ENCODE measurements around the gene FHL2.

Gene FHL2

DNA sequence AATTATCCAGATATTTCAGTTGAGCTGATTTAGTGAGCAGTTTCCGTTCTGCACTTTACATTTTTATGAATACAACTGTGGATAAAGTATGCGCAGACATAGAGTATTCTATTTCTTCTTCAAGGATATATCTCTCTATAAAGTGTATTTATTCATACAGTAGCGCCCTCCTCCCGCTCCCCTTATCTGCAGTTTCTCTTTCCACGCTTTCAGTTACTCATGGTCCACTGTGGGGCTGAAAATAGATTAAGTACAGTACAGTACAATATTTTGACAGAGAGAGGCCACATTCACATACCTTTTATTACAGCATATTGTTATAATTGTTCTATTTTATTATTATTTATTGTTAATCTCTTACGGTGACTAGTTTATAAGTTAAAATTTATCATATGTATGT lies 19.7 kb upstream of the FHL2 start:
- DNase-seq = no peak

GRCh38 chr2:105417857-105418436 lies 19.1 kb upstream of the FHL2 start:
- no peak for DNase-seq

DNA sequence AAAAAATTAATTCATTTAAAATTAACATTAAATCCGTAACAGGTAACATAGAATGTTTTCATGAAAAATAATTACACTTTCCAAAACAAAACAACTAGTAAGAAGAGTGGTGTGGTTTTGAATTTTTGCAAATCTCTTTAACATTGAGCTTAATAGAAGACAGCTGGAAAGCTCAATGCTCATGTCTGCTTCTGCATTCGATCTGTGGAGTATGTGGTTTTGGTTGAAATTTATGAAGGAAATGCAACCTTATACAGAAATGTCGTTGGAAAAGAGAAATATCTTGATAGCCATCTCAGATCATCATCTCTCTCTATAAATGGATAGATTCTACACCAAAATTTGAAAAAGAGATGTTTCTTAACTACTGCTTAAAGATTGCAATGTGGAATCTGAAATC lies 17.3 kb upstream of the FHL2 start:
- no peak for DNase-seq

DNA sequence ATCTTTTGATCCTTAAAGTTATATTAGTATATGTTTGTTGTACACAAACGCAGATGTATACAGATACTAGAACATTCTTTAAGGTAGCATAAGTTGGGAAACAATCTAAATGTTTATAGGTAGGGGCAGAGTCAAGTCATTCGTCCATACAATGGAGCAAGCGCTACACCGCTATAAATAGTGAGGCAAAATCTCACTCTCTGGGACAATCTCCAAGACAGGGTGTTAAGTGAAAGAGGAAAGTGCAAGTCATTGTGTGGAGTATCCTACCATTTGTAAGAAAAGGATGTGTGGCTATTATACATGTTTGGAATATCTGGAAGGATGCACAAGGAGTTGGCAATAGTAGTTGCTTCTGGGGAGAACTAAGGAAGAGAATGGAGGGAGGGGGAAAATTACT lies 16.2 kb upstream of the FHL2 start:
- DNase-seq = no peak

- DNase-seq = no peak
Measured at GRCh38 chr2:105413206-105413605, 14.4 kb upstream of the FHL2 start.

DNA sequence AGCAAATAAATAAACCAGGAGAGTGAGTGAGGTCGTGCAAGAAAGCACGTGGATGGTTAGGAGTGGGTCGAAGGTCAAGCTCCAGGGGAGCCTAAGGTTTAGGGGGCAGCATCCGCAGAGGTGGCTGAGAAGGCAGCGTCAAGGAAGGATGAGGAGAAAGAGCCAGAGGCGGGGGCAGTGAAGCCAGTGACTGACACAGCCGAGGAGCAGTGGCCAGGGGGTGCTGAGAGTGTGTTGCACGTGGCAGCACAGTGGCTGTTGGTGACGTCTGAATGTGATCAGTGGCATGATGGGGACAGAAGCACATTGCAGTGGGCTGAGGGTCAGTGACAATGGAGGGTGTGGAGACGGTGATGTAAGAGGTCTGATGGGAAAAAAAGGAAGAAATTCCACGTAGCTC lies 13.7 kb upstream of the FHL2 start:
- DNase-seq = no peak

DNA sequence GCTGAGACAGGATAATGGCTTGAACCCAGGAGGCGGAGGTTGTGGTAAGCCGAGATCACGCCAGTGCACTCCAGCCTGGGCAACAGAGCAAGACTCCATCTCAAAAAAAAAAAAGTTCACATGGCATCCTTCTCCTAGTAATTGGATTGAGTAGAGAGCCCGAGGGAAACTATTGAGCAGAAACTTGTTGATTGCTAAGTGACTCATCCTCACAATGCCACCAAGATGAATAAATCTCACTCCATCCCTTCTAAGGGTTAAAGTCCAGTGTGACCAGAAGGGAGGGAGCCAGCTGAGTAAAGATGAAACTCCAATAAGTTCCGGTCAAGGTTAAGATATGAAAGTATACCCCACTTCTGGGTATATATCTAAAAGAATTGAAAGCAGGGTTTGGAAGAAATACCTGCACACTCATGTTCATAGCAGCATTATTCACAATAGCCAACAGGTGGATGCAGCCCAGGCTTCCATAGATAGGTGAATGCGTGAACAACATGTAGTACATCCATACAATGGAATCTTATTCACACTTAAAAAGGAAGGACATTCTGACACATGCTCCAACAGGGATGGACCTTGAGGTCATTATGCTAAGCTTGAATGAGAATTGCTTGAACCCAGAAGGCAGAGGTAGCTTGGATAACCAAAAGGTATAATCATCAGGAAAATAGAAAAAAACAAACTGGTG lies 13.0 kb upstream of the FHL2 start:
- no peak for DNase-seq

- no peak for DNase-seq
Measured at GRCh38 chr2:105410554-105410953, 11.7 kb upstream of the FHL2 start.

GRCh38 chr2:105409717-105410116 lies 10.9 kb upstream of the FHL2 start:
- no peak for DNase-seq

DNA sequence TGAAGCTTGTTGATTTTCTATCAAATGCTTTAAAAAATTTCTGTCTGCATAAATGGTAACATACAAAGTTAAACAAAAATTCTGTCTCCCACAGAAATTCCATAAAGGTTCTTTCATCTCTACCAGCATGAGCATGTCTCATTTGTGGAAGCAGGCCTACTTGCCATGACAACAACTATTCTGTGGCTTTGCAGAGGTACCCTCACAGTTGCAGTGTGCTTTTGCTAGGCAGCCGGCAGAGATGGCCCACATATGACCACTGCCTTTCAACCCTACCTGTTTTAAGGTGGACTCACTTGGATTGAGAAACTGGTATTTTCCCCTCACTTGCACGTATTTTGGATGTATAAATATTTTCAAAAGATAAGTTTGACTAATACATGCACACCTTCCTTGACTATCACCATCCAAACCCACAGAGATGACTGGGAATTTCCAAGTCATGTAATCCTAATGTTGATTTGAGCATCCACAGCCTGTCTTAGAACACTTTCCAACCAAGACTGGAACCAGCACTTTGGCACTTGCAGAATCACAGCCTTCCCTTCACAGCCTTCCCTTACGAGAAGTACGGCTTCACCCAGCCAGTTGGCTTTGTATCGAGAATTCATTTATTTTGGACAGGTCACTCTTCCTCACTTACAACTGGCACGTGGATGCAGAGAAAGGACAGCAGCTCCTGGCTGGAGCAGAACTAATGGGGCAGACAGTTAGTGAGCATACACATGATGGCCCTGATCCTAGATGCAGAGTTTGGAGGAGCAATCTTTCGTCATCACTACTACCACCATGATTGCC lies 9.3 kb upstream of the FHL2 start:
- DNase-seq = no peak

DNA sequence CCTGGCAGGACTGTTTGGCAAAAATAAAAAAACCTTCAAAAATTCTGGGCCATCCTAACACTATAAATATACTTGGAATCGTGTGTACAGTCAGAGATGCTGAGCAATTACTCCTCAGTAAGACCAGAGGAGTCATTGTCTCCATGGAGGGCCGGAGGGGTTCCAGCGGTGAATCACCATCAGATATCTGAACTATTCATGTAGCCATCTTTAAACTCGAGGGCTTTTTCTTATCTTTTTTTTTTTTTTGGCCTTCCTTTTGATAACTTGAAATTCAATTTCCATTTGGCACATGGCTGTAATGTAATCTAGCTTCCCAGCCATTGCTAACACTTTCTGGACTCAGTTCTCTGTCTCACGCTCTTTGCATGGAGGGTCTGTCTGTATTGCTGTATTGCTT lies 7.4 kb upstream of the FHL2 start:
- no peak for DNase-seq

DNA sequence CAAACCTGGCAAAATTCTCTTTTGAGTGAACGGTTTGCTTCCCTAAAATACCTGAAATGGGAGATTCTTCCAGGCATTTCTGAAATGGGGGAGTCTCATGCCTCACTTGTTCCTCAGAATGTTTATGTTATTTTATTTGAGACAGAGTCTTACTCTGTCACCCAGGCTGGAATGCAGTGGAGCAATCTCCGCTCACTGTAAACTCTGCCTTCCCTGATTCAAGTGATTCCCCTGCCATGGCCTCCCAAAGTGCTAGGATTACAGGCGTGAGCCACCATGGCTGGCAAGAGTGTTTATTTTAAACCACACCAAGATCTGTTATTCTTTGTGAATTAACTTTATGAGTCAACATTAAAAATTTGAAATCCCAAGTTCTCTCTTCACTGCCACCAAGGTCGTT lies 6.4 kb upstream of the FHL2 start:
- DNase-seq = no peak

DNA sequence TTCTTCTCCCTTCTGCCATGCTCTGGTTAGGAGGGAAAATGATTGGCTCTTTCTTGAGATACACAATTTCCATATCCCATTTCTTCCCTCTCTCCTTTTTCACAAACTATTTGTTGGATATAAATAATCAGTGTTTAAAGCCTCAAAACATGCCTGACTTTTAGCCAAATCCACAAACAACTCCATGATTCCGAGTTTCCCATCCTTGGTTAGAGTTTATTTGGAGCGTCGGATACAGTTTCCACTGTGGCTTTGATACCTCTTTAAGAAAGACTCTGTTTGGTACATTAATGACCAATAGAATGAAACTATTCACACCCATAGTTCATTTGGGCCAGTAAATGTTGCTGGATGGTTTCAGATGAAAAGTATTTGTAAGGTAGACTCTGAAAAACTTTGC lies 5.9 kb upstream of the FHL2 start:
- no peak for DNase-seq

DNA sequence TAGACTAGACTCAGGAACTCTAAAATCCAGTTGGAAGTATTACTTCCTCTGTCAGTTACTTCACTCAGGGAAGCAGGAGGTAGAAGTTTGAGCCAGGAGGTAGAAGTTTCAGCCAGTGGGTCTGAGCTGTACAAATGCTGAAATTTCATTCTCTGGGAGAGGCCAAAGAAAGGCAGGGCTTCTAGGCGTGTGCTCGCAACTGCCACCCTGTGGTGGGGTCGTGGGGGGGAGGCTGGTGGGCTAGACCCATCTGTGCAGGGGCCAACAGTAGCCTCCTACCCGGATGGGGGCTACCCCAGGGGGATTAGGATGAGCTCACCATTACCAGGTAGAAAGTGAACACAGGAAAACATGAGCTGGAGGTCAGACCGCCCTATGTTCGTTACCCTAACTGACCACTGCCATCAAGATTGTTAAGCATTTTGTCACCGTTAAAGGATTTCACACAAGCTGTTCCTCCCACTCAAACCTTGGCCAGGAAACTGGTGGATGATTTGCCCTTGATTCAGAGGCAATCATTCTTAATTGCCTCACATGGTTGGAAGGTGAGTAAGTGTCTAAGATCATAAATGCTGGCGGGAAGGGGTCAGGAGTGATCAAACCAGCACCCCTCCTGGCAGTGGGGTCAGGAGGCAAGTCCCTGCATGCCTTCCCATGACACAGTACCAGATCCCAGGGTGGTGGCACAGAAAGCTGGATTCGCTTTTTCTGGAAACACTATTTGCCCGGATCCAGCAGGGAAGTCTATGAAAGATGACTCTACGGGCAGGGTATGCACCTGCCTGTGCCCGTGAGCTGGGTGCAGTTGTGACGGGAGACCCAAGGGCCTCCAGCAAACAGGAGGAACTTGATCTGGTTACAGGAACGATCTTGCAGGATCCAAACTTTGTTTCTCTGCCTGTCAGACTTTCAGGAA lies 5.2 kb upstream of the FHL2 start:
- DNase-seq = no peak

GRCh38 chr2:105403241-105403782 lies 4.5 kb upstream of the FHL2 start:
- no peak for DNase-seq

GRCh38 chr2:105402809-105403208 lies 4.0 kb upstream of the FHL2 start:
- DNase-seq = no peak

DNA sequence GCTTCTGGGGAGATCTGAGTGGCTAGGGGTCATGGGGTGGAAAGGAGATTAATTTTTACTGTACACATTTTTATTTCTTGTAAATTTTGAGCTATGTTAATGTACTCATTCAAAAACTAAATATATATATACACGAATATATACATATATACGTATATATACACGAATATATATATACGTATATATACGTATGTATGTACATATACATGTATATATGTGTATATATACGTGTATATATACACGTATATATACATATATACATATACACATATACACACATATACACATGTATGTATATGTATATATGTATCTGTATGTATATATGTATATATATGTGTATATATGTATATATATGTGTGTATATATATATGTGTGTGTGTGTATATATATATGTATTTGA lies 3.0 kb upstream of the FHL2 start:
- no peak for DNase-seq

DNA sequence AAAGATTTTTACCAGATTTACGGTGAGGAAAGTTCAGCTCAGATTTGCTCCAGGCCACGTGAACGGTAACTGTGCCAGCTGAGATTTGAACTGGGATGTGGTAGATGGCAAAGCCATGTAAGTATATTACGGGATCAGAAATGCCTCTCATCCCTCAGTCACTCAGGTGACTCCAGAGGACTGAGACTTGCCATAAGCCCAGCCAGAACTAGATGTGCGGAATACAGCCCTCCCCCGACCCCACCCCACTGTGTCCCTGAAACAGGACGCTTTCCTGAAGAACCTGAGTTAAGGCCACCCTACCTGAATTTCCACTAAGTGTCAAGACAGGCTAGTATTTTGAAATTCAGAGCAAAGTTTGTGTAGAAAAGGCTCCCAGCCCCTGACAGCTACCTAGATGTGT lies 1.3 kb upstream of the FHL2 start:
- DNase-seq = no peak

GRCh38 chr2:105399207-105399861 lies 483 bp upstream of the FHL2 start:
- no peak for DNase-seq

DNA sequence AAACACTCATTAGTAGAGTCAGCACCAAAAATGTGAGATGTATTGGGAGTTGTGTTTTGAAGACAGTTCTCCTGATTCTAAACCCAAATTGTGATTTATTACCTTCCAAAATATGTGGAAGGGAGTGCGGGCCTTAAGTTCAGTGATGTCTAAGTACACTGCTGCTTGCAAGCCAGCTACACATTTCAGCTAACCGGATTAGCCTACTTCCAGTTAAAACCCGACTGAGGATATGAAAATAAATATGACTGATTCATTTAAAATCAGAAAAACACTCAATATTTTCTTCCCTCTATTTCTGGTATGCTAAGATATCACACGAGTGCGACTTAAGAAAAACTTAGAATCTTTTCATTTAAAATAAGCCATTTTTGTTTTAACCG lies 907 bp downstream of the FHL2 start:
- DNase-seq = no peak

DNA sequence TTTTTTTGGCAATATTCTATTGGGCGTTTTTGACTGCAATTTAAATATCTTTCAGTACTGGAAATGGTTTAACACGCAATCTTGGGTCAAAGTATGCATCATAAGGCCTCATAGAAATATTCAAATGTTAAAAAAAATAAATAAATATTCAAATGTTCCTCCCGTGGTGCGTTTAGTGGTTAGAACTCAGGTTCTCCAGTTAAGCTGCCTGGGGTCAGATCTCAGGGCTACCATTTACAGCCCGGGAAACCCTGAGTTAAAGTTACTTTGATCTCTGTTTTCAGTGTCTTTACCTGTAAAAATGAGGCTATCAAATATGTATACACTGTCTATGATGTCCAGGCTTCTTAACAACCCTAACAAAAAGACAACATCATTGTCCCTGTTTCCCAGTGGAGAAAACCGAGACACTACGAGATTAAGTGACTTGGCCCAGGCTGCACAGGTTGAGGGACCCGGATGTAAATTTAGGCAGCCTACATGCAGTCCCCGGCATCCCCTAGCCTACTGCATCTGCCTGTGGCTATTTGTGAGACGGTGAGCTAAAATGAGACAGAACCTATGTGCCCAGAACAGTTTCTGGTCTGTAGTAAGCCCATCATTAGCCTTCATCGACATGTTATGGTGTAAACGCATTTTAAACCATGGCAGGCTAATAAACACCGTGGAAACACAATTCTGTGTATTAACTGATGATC lies 1.7 kb downstream of the FHL2 start:
- no peak for DNase-seq
